Kidney tubule cell (primary cell): ENCODE results near the gene HOOK1.
A peak's percentile ranks its signal among the peaks of the same experiment; 100 is the strongest.
"Not testable (repeated sequence)": the region's sequence is repeated elsewhere in the genome, so short reads cannot be mapped to it uniquely, and the experiment has no call there.

Source experiments
- DNase-seq: peaks from one replicate; pipeline ENCODE4 v3.0.0-alpha.2; 2018; ENCODE audit warnings: low spot score

HOOK1 gene

GRCh38 chr1:59885160-59885832, 70.5 kb downstream of the HOOK1 start:
- no peak for DNase-seq

- DNase-seq: peak; percentile 67
Observed at GRCh38 chr1:59892841-59893811, 78.4 kb downstream of the HOOK1 start.

GRCh38 chr1:59897165-59897564, 82.4 kb downstream of the HOOK1 start:
- no peak for DNase-seq

GRCh38 chr1:59898927-59899326, 84.2 kb downstream of the HOOK1 start:
- DNase-seq: no peak

GRCh38 chr1:59900640-59901039, 85.9 kb downstream of the HOOK1 start:
- peak; percentile 17 for DNase-seq

- peak; percentile 13 for DNase-seq
Observed at GRCh38 chr1:59901770-59902388, 87.1 kb downstream of the HOOK1 start.

- peak; percentile 39 for DNase-seq
Observed at GRCh38 chr1:59903141-59903754, 88.5 kb downstream of the HOOK1 start.

- DNase-seq: no peak
Observed at GRCh38 chr1:59906931-59907330, 92.2 kb downstream of the HOOK1 start.

- no peak for DNase-seq
Observed at GRCh38 chr1:59908084-59908483, 93.3 kb downstream of the HOOK1 start.

GRCh38 chr1:59908682-59909081, 93.9 kb downstream of the HOOK1 start:
- no peak for DNase-seq

GRCh38 chr1:59914791-59915286, 100.1 kb downstream of the HOOK1 start:
- not testable (repeated sequence) for DNase-seq

- DNase-seq: peak; percentile 37
Observed at GRCh38 chr1:59915516-59915915, 100.8 kb downstream of the HOOK1 start.

GRCh38 chr1:59917026-59917784, 102.5 kb downstream of the HOOK1 start:
- DNase-seq: no peak

GRCh38 chr1:59917785-59918180, 103.0 kb downstream of the HOOK1 start:
- DNase-seq: no peak

- no peak for DNase-seq
Observed at GRCh38 chr1:59919746-59920145, 105.0 kb downstream of the HOOK1 start.

GRCh38 chr1:59921258-59921899, 106.6 kb downstream of the HOOK1 start:
- DNase-seq: not testable (repeated sequence)

GRCh38 chr1:59924653-59925052, 109.9 kb downstream of the HOOK1 start:
- DNase-seq: no peak
